Smooth muscle cell (in vitro differentiated cells): Measurements from ENCODE around the gene GCLM. TPM values are rescaled to one million over a fixed set of nuclear protein-coding genes. Genes with fewer than 3 reads are reported as not detected.
"Not testable (repeated sequence)": the region's sequence is repeated elsewhere in the genome, so short reads cannot be mapped to it uniquely, and the experiment has no call there.

Experiments used
- DNase-seq: peaks from one replicate; lab custom pipeline; 2025; ENCODE audit not compliant: unreplicated experiment; lab: John Stamatoyannopoulos, UW
- H2AFZ ChIP-seq: fragments of 200-600 bp; sonication (generic); 2 replicates; pipeline ENCODE4 v1.6.0; 2016; ENCODE audit warnings: antibody characterized with exemption, low read depth, mild to moderate bottlenecking
- H3F3A ChIP-seq: fragments of 200-600 bp; sonication (generic); 2 replicates; pipeline ENCODE4 v1.6.0; 2017; ENCODE audit warnings: antibody characterized with exemption, low read depth
- H3K27ac ChIP-seq: fragments of 200-600 bp; sonication (generic); 2 replicates; pipeline ENCODE4 v1.5.1; 2016; ENCODE audit warnings: low read depth, mild to moderate bottlenecking
- H3K27me3 ChIP-seq: fragments of 200-600 bp; sonication (generic); 2 replicates; pipeline ENCODE4 v1.6.1; 2016; ENCODE audit warnings: low read depth, mild to moderate bottlenecking
- H3K36me3 ChIP-seq: fragments of 200-600 bp; sonication (generic); 2 replicates; pipeline ENCODE4 v1.5.1; 2016; ENCODE audit warnings: low read depth
- H3K4me1 ChIP-seq: fragments of 200-600 bp; sonication (generic); 2 replicates; pipeline ENCODE4 v1.5.1; 2016; ENCODE audit warnings: low read depth
- H3K4me2 ChIP-seq: fragments of 200-600 bp; sonication (generic); 2 replicates; pipeline ENCODE4 v1.6.0; 2016; ENCODE audit warnings: mild to moderate bottlenecking
- H3K4me3 ChIP-seq: fragments of 200-600 bp; sonication (generic); 2 replicates; pipeline ENCODE4 v1.5.1; 2016; ENCODE audit warnings: mild to moderate bottlenecking
- H3K79me2 ChIP-seq: fragments of 200-600 bp; sonication (generic); 2 replicates; pipeline ENCODE4 v1.6.0; 2016; ENCODE audit warnings: low read depth, mild to moderate bottlenecking
- H3K9ac ChIP-seq: fragments of 200-600 bp; sonication (generic); 2 replicates; pipeline ENCODE4 v1.6.0; 2016; ENCODE audit warnings: low read depth
- H3K9me3 ChIP-seq: fragments of 200-600 bp; sonication (generic); replicated peaks from 2 replicates; pipeline ENCODE4 v1.5.1; 2016; ENCODE audit warnings: low read depth
- H4K20me1 ChIP-seq: fragments of 200-600 bp; sonication (generic); 2 replicates; pipeline ENCODE4 v1.6.0; 2016; ENCODE audit warnings: low read depth
- CTCF ChIP-seq: fragments of 200-600 bp; sonication (generic); IDR thresholded peaks from 2 replicates; pipeline ENCODE4 v1.5.1; 2017; ENCODE audit warnings: borderline replicate concordance, mild to moderate bottlenecking, antibody characterized with exemption; ENCODE audit not compliant: insufficient read depth, poor library complexity, severe bottlenecking
- WGBS: methylation state at CpG from one replicate; pipeline ENCODE4 v1.1.7; 2016; ENCODE audit warnings: low lambda C conversion rate; 5-methylcytosine and 5-hydroxymethylcytosine counted together
- polyA plus RNA-seq: library from polyadenylated mRNA; unstranded; fragments of >200 nt; fragmentation: Nextera tagmentation; extraction: Ambion mirVana; gene quantifications from 2 replicates; pipeline ENCODE4 v1.2.1, GENCODE V29; 2016
- total RNA-seq: library from RNA; depleted of rRNA; stranded (reverse); fragments of >200 nt; gene quantifications from 2 replicates; pipeline ENCODE4 v1.2.3, GENCODE V29; 2014

Gene GCLM
- total and polyA plus RNA-seq, 2 experiments from 2014 or later: 9.7 to 15.9 TPM

- H3K27me3 ChIP-seq: no peaks in the 10 kb centered on the region
- no peaks in the 10 kb centered on the region for H3F3A ChIP-seq
- no peak overlapping the region for H3K4me2 ChIP-seq
- no peak overlapping the region for H3K9ac ChIP-seq
- WGBS: 75% methylated on average over 3 of the region's 3 CpGs
- H3K4me3 ChIP-seq: no peak overlapping the region
- no peaks in the 10 kb centered on the region for H3K36me3 ChIP-seq
- no peak overlapping the region for H2AFZ ChIP-seq
- no peaks in the 10 kb centered on the region for H3K4me1 ChIP-seq
- H3K9me3 ChIP-seq: no peaks in the 10 kb centered on the region
- H3K79me2 ChIP-seq: no peaks in the 10 kb centered on the region
- no peaks in the 10 kb centered on the region for H4K20me1 ChIP-seq
- no peak for DNase-seq
- TF ChIP-seq CTCF: no peak
- no peak overlapping the region for H3K27ac ChIP-seq
These were observed 16.0 kb upstream of the GCLM start for GRCh38 chr1:93925206-93925605.

GRCh38 chr1:93919780-93920179, 10.6 kb upstream of the GCLM start:
- Histone ChIP-seq H3K4me2 (no peak overlapping the region), H3K79me2 (no peaks in the 10 kb centered on the region), H3K4me3 (no peak overlapping the region), H3K9ac (no peak overlapping the region), H3K36me3 (no peaks in the 10 kb centered on the region), H2AFZ (no peak overlapping the region), H3K4me1 (no peaks in the 10 kb centered on the region), H3K27me3 (no peaks in the 10 kb centered on the region), H3K9me3 (no peaks in the 10 kb centered on the region), H4K20me1 (no peaks in the 10 kb centered on the region), H3F3A (no peaks in the 10 kb centered on the region), H3K27ac (no peak overlapping the region)
- 12% methylated on average over 1 of the region's 1 CpG for WGBS
- TF ChIP-seq CTCF: no peak
- DNase-seq: no peak

GRCh38 chr1:93917302-93917701, 8.1 kb upstream of the GCLM start:
- Histone ChIP-seq H3K27ac (no peak overlapping the region), H3F3A (no peaks in the 10 kb centered on the region), H3K4me3 (no peak overlapping the region), H3K4me2 (no peak overlapping the region), H3K27me3 (no peaks in the 10 kb centered on the region), H3K9ac (no peak overlapping the region), H4K20me1 (no peaks in the 10 kb centered on the region), H3K36me3 (no peaks in the 10 kb centered on the region), H3K4me1 (no peaks in the 10 kb centered on the region), H2AFZ (no peak overlapping the region), H3K79me2 (no peaks in the 10 kb centered on the region), H3K9me3 (no peaks in the 10 kb centered on the region)
- 92% methylated on average over 10 of the region's 10 CpGs for WGBS
- no peak for TF ChIP-seq CTCF
- no peak for DNase-seq

GRCh38 chr1:93910880-93911279, 1.6 kb upstream of the GCLM start:
- not testable (repeated sequence) for H4K20me1 ChIP-seq, H3K9ac ChIP-seq, H3K4me2 ChIP-seq, DNase-seq, H3K27me3 ChIP-seq, H2AFZ ChIP-seq, H3K27ac ChIP-seq, H3K36me3 ChIP-seq, H3K9me3 ChIP-seq, H3K4me3 ChIP-seq
- H3F3A ChIP-seq: peaks cover 14% of the 10 kb centered on the region
- H3K79me2 ChIP-seq: peaks cover 29% of the 10 kb centered on the region
- peaks cover 11% of the 10 kb centered on the region for H3K4me1 ChIP-seq
- 95% methylated on average over 3 of the region's 3 CpGs for WGBS
